GM23338 (cell line): ENCODE results near the gene IL13. TPM values are rescaled to one million over a fixed set of nuclear protein-coding genes. Genes with fewer than 3 reads are reported as not detected.

Experiments used
- ATAC-seq: fragments of 200-7000 bp; cut with Tn5 transposase; 3 replicates; pipeline ENCODE4 v1.9.1; 2020
- DNase-seq: peaks from one replicate; pipeline ENCODE4 v3.0.0-alpha.2; 2015; ENCODE audit warnings: low spot score
- H2AFZ ChIP-seq: fragments of 200-600 bp; sonication (generic); 2 replicates; pipeline ENCODE4 v1.8.0; 2016; ENCODE audit warnings: antibody characterized with exemption, mild to moderate bottlenecking, moderate library complexity
- H3F3A ChIP-seq: fragments of 200-600 bp; sonication (generic); replicated peaks from 2 replicates; pipeline ENCODE4 v1.8.0; 2017; ENCODE audit warnings: antibody characterized with exemption, mixed run types, low read depth
- H3K27ac ChIP-seq: fragments of 200-600 bp; sonication (generic); 2 replicates; pipeline ENCODE4 v1.6.1; 2016; ENCODE audit warnings: low read depth
- H3K27me3 ChIP-seq: fragments of 200-600 bp; sonication (generic); 2 replicates; pipeline ENCODE4 v1.8.0; 2016; ENCODE audit warnings: mild to moderate bottlenecking, mixed run types, moderate library complexity; ENCODE audit not compliant: insufficient read depth
- H3K36me3 ChIP-seq: fragments of 200-600 bp; sonication (generic); 2 replicates; pipeline ENCODE4 v1.8.0; 2016; ENCODE audit warnings: mild to moderate bottlenecking; ENCODE audit not compliant: insufficient read depth
- H3K4me1 ChIP-seq: fragments of 200-600 bp; sonication (generic); 2 replicates; pipeline ENCODE4 v1.8.0; 2016; ENCODE audit warnings: mild to moderate bottlenecking, moderate library complexity; ENCODE audit not compliant: insufficient read depth
- H3K4me2 ChIP-seq: fragments of 200-600 bp; sonication (generic); 2 replicates; pipeline ENCODE4 v1.7.1; 2017; ENCODE audit warnings: mixed run types
- H3K4me3 ChIP-seq: fragments of 200-600 bp; sonication (generic); 2 replicates; pipeline ENCODE4 v1.6.1; 2016; ENCODE audit warnings: mixed run types
- H3K79me2 ChIP-seq: fragments of 200-600 bp; sonication (generic); replicated peaks from 2 replicates; pipeline ENCODE4 v1.8.0; 2017; ENCODE audit warnings: mild to moderate bottlenecking; ENCODE audit not compliant: insufficient read depth
- H3K9me2 ChIP-seq: fragments of 200-600 bp; sonication (generic); 2 replicates; pipeline ENCODE4 v1.8.0; 2017; ENCODE audit not compliant: insufficient read depth
- H4K20me1 ChIP-seq: fragments of 200-600 bp; sonication (generic); replicated peaks from 2 replicates; pipeline ENCODE4 v1.8.0; 2017; ENCODE audit warnings: mild to moderate bottlenecking; ENCODE audit not compliant: insufficient read depth
- H3K27ac Mint-ChIP-seq: 2 replicates; pipeline ENCODE4 v1.8.0; 2020; ENCODE audit warnings: inconsistent platforms, mild to moderate bottlenecking, moderate library complexity, mixed read lengths
- H3K27me3 Mint-ChIP-seq: 3 replicates; pipeline ENCODE4 v1.8.0; 2022; ENCODE audit warnings: low read depth, mild to moderate bottlenecking, moderate library complexity, mixed read lengths, inconsistent platforms; ENCODE audit not compliant: insufficient read depth, poor library complexity
- H3K36me3 Mint-ChIP-seq: 3 replicates; pipeline ENCODE4 v1.8.0; 2021; ENCODE audit warnings: low read depth, mild to moderate bottlenecking, inconsistent platforms, moderate library complexity, mixed read lengths
- H3K4me1 Mint-ChIP-seq: 3 replicates; pipeline ENCODE4 v1.8.0; 2020; ENCODE audit warnings: mild to moderate bottlenecking, inconsistent platforms, mixed read lengths
- H3K4me3 Mint-ChIP-seq: 3 replicates; pipeline ENCODE4 v1.8.0; 2021; ENCODE audit warnings: moderate library complexity, mild to moderate bottlenecking, inconsistent platforms, mixed read lengths
- H3K9me3 Mint-ChIP-seq: 3 replicates; pipeline ENCODE4 v1.8.0; 2020; ENCODE audit warnings: moderate library complexity, mild to moderate bottlenecking, inconsistent platforms, mixed read lengths
- CREB1 ChIP-seq: fragments of 250-450 bp; sonication (Bioruptor Pico); IDR thresholded peaks from 2 replicates; pipeline ENCODE4 v1.5.0; 2020; ENCODE audit warnings: low read depth, mild to moderate bottlenecking, moderate library complexity
- CTCF ChIP-seq, 2 experiments: fragments of 200-600 bp in 1 of 2; sonication (generic) in 1 of 2; conservative IDR thresholded peaks; 2 replicates each; pipeline versions ENCODE4 v1.5.1 to v1.6.1; 2016 to 2017; ENCODE audit warnings: antibody characterized with exemption in 2 of 2, low read depth in 2 of 2, mild to moderate bottlenecking in 2 of 2, moderate library complexity in 1 of 2
- ETS1 ChIP-seq: IDR thresholded peaks from 2 replicates; pipeline ENCODE4 v1.6.1; 2016; ENCODE audit warnings: antibody characterized with exemption
- EZH2 ChIP-seq: fragments of 200-600 bp; sonication (generic); IDR thresholded peaks from one replicate; pipeline ENCODE4 v1.8.0; 2017; ENCODE audit warnings: antibody characterized with exemption, mild to moderate bottlenecking, low read depth; ENCODE audit not compliant: unreplicated experiment
- EZH2phosphoT487 ChIP-seq: fragments of 200-600 bp; sonication (generic); IDR thresholded peaks from one replicate; pipeline ENCODE4 v1.8.1; 2018; ENCODE audit warnings: antibody characterized with exemption; ENCODE audit not compliant: unreplicated experiment
- JUNB ChIP-seq: IDR thresholded peaks from one replicate; pipeline ENCODE4 v1.6.1; 2016; ENCODE audit warnings: antibody characterized with exemption; ENCODE audit not compliant: unreplicated experiment
- NANOG ChIP-seq: IDR thresholded peaks from 2 replicates; pipeline ENCODE4 v1.6.1; 2016; ENCODE audit warnings: antibody characterized with exemption, borderline replicate concordance
- POLR2AphosphoS5 ChIP-seq: IDR thresholded peaks from 2 replicates; pipeline ENCODE4 v1.6.1; 2016; ENCODE audit warnings: antibody characterized with exemption, low read depth
- ZNF114 ChIP-seq: fragments of 250-450 bp; sonication (Bioruptor Pico); IDR thresholded peaks from 2 replicates; pipeline ENCODE4 v1.5.0; 2020; ENCODE audit warnings: mild to moderate bottlenecking, moderate library complexity
- ZNF331 ChIP-seq: fragments of 250-450 bp; sonication (Bioruptor Pico); IDR thresholded peaks from 2 replicates; pipeline ENCODE4 v1.5.0; 2020; ENCODE audit warnings: low read depth, mild to moderate bottlenecking, moderate library complexity
- ZNF462 ChIP-seq: fragments of 250-450 bp; sonication (Bioruptor Pico); IDR thresholded peaks from 2 replicates; pipeline ENCODE4 v1.5.0; 2020; ENCODE audit warnings: mild to moderate bottlenecking, moderate library complexity
- polyA plus RNA-seq: library from polyadenylated mRNA; unstranded; fragments of >200 nt; fragmentation: Nextera tagmentation; extraction: Ambion mirVana; gene quantifications from 2 replicates; pipeline ENCODE4 v1.2.1, GENCODE V29; 2016
- total RNA-seq: library from RNA; depleted of rRNA; stranded (reverse); fragments of >200 nt; shearing (Covaris generic); gene quantifications from 2 replicates; pipeline ENCODE4 v1.2.3, GENCODE V29; 2014

IL13 gene
- total and polyA plus RNA-seq, 2 experiments from 2014 or later: not detected

- no peaks in the 10 kb centered on the region for H3K9me3 Mint-ChIP-seq
- no peak overlapping the region for H3K4me2 ChIP-seq
- H3K9me2 ChIP-seq: no peaks in the 10 kb centered on the region
- no peak for DNase-seq
- peaks cover 6% of the 10 kb centered on the region for H3K36me3 ChIP-seq
- no peak overlapping the region for H3K4me3 Mint-ChIP-seq
- peaks cover 18% of the 10 kb centered on the region for H3K4me1 Mint-ChIP-seq
- no peaks in the 10 kb centered on the region for H3F3A ChIP-seq
- H3K27me3 ChIP-seq: no peaks in the 10 kb centered on the region
- no peak overlapping the region for H3K4me3 ChIP-seq
- H4K20me1 ChIP-seq: no peaks in the 10 kb centered on the region
- no peak overlapping the region for H2AFZ ChIP-seq
- no peak overlapping the region; the same call in 1 of the 2 replicates for H3K27ac Mint-ChIP-seq
- peaks cover 4% of the 10 kb centered on the region for H3K27me3 Mint-ChIP-seq
- no peak for ATAC-seq
- no peaks in the 10 kb centered on the region for H3K79me2 ChIP-seq
- peaks cover 18% of the 10 kb centered on the region for H3K4me1 ChIP-seq
- peaks cover 43% of the 10 kb centered on the region for H3K36me3 Mint-ChIP-seq
- TF ChIP-seq ZNF331 (CRISPR knock-in tag): no peak
- TF ChIP-seq CREB1 (CRISPR knock-in tag): no peak
- no peak for TF ChIP-seq ZNF114 (CRISPR knock-in tag)
- TF ChIP-seq EZH2phosphoT487: no peak
- TF ChIP-seq NANOG: no peak
- no peak overlapping the region for H3K27ac ChIP-seq
Measured at GRCh38 chr5:132640613-132641012, 17.4 kb upstream of the IL13 start.

GRCh38 chr5:132641241-132641723 lies 16.7 kb upstream of the IL13 start:
- H3K27ac ChIP-seq: no peak overlapping the region
- H3K4me2 ChIP-seq: no peak overlapping the region
- H3K4me3 ChIP-seq: no peak overlapping the region
- Mint-ChIP-seq H3K4me1 (peaks cover 18% of the 10 kb centered on the region), H3K4me3 (no peak overlapping the region), H3K27ac (no peak overlapping the region), H3K9me3 (no peaks in the 10 kb centered on the region; the same call in 2 of the 3 replicates), H3K36me3 (peaks cover 43% of the 10 kb centered on the region), H3K27me3 (peaks cover 4% of the 10 kb centered on the region)
- H3K79me2 ChIP-seq: no peaks in the 10 kb centered on the region
- no peak overlapping the region for H2AFZ ChIP-seq
- peaks cover 18% of the 10 kb centered on the region for H3K4me1 ChIP-seq
- peaks cover 6% of the 10 kb centered on the region for H3K36me3 ChIP-seq
- no peaks in the 10 kb centered on the region for H3F3A ChIP-seq
- no peak for DNase-seq
- H3K9me2 ChIP-seq: no peaks in the 10 kb centered on the region
- no peaks in the 10 kb centered on the region for H4K20me1 ChIP-seq
- no peak for ATAC-seq
- no peaks in the 10 kb centered on the region for H3K27me3 ChIP-seq
- no peak for TF ChIP-seq NANOG
- TF ChIP-seq CTCF (conservative IDR thresholded peaks at IDR 0.05; ENCODE audit: low read depth in 2 of 2): no peak
- no peak for TF ChIP-seq ETS1
- no peak for TF ChIP-seq ZNF462 (CRISPR knock-in tag)
- no peak for TF ChIP-seq POLR2AphosphoS5
- no peak for TF ChIP-seq JUNB
- TF ChIP-seq EZH2phosphoT487: no peak
- TF ChIP-seq CREB1 (CRISPR knock-in tag): no peak
- no peak for TF ChIP-seq ZNF331 (CRISPR knock-in tag)
- no peak for TF ChIP-seq ZNF114 (CRISPR knock-in tag)
- no peak for TF ChIP-seq EZH2
